Esophagus muscularis mucosa (tissue), 2 donors: ENCODE data around the gene TRPC3.

Experiments used
- POLR2A ChIP-seq: fragments of 450-650 bp; IDR thresholded peaks from one replicate; pipeline ENCODE4 v1.6.1; 2017; ENCODE audit warnings: antibody characterized with exemption, moderate library complexity, mild to moderate bottlenecking, low read depth
- POLR2AphosphoS5 ChIP-seq, 2 donors: sonication (generic); formaldehyde crosslinking; IDR thresholded peaks; one replicate each; pipeline ENCODE4 v1.6.1; 2017; ENCODE audit warnings: antibody characterized with exemption in 2 of 2

DNA sequence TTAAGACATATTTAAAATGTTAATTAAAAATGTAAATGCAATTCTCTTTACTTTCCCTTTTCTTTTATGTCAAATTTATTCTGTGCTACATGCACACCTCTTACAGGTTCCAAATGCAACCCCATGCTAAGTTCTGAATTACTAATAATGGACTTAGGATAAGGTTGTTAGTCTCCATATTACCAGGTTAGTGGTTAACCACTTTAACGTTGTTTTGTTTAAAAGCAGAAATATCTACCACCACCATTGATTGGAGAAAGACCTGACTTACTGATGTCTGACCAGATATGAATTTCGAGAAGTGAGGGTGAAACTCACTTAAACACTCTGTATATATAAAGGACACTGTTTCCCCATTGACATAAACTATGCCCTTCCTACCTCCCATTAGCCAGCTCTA, 6.9 kb upstream of the TRPC3 start:
- no peak for TF ChIP-seq POLR2A
- no peak for TF ChIP-seq POLR2AphosphoS5 (IDR thresholded peaks at IDR 0.05)
